A549 (cell line): Measurements from ENCODE around the gene EFEMP2. TPM values are rescaled to one million over a fixed set of nuclear protein-coding genes. Genes with fewer than 3 reads are reported as not detected.

Experiments used
- ATAC-seq, 2 experiments: fragments of 200-7000 bp in 1 of 2; fragments of >200 bp in 1 of 2; cut with Nextera tagmentation in 1 of 2; cut with Tn5 transposase in 1 of 2; 3 replicates each; pipeline versions ENCODE4 v1.8.0 to v1.9.1; 2018 to 2020; ENCODE audit warnings: mild to moderate bottlenecking in 1 of 2, moderate library complexity in 1 of 2
- CTCF ChIA-PET: fragments of 300-600 bp; sonication (Branson Sonifier 250); formaldehyde crosslinking; extraction: SDS; loops from one replicate; lab custom pipeline; 2021; ENCODE audit warnings: antibody characterized with exemption, inconsistent platforms; lab: Yijun Ruan, JAX
- POLR2A ChIA-PET: fragments of 350-600 bp; formaldehyde crosslinking; extraction: SDS; loops from one replicate; lab custom pipeline; 2021; ENCODE audit warnings: antibody characterized with exemption, inconsistent platforms; lab: Yijun Ruan, JAX
- DNase-seq, 2 experiments: peaks; one replicate each; pipeline versions ENCODE4 v3.0.0 to v3.0.0-alpha.2; 2011 to 2016; ENCODE audit warnings: low read depth in 1 of 2, low spot score in 1 of 2
- FAIRE-seq: peaks from 2 replicates; lab custom pipeline; 2011; peaks lifted over from hg19 to GRCh38; lab: Jason Lieb, UNC
- H3K27ac ChIP-seq, 2 experiments: fragments of >200 bp; sonication (Bioruptor Twin); formaldehyde crosslinking; 3 replicates each; pipeline ENCODE4 v1.5.1; 2016 to 2017
- H3K4me1 ChIP-seq: fragments of >200 bp; sonication (Bioruptor Twin); formaldehyde crosslinking; 3 replicates; pipeline ENCODE4 v1.6.1; 2016
- H3K4me2 ChIP-seq: fragments of >200 bp; sonication (Bioruptor Twin); formaldehyde crosslinking; 3 replicates; pipeline ENCODE4 v1.6.1; 2016
- H3K4me3 ChIP-seq: fragments of >200 bp; sonication (Bioruptor Twin); formaldehyde crosslinking; 3 replicates; pipeline ENCODE4 v1.5.1; 2016
- H3K9me3 ChIP-seq: fragments of >200 bp; sonication (Bioruptor Twin); formaldehyde crosslinking; 3 replicates; pipeline ENCODE4 v1.6.1; 2016
- BHLHE40 ChIP-seq: IDR thresholded peaks from 2 replicates; pipeline ENCODE4 v1.6.1; 2012; ENCODE audit warnings: low read depth, low read length, inconsistent platforms
- CBX8 ChIP-seq: fragments of 200-600 bp; sonication (generic); IDR thresholded peaks from 2 replicates; pipeline ENCODE4 v1.6.1; 2016
- CEBPB ChIP-seq, 2 experiments: fragments of >200 bp in 1 of 2; sonication (Bioruptor Twin) in 1 of 2; formaldehyde crosslinking in 1 of 2; IDR thresholded peaks; 2 replicates each; pipeline ENCODE4 v1.6.1; 2012 to 2016
- CHD4 ChIP-seq: fragments of 200-600 bp; sonication (generic); IDR thresholded peaks from 2 replicates; pipeline ENCODE4 v1.6.1; 2016; ENCODE audit warnings: antibody characterized with exemption, mild to moderate bottlenecking, borderline replicate concordance
- FOSB ChIP-seq: fragments of 250-450 bp; sonication (Bioruptor Pico); IDR thresholded peaks from 2 replicates; pipeline ENCODE4 v1.5.0; 2020; ENCODE audit warnings: mild to moderate bottlenecking, moderate library complexity
- FOSL2 ChIP-seq, 2 experiments: fragments of 450-650 bp in 1 of 2; fragments of >200 bp in 1 of 2; sonication (Bioruptor Twin) in 1 of 2; formaldehyde crosslinking; IDR thresholded peaks; 2 replicates each; pipeline versions ENCODE4 v1.5.0 to v1.6.1; 2016 to 2020; ENCODE audit warnings: mild to moderate bottlenecking in 1 of 2, moderate library complexity in 1 of 2
- GATA3 ChIP-seq: IDR thresholded peaks from 2 replicates; pipeline ENCODE4 v1.6.1; 2012; ENCODE audit warnings: borderline replicate concordance
- HOXA7 ChIP-seq: fragments of 250-450 bp; sonication (Bioruptor Pico); IDR thresholded peaks from 2 replicates; pipeline ENCODE4 v1.5.0; 2020; ENCODE audit warnings: mild to moderate bottlenecking, moderate library complexity
- HOXB5 ChIP-seq: fragments of 250-450 bp; sonication (Bioruptor Pico); IDR thresholded peaks from 2 replicates; pipeline ENCODE4 v1.5.0; 2020; ENCODE audit warnings: mild to moderate bottlenecking, moderate library complexity
- JUN ChIP-seq, 2 experiments: fragments of >200 bp; sonication (Bioruptor Twin); formaldehyde crosslinking; IDR thresholded peaks; 2 replicates in 1 of 2; 3 replicates in 1 of 2; pipeline ENCODE4 v1.6.1; 2016 to 2017
- JUNB ChIP-seq: fragments of >200 bp; sonication (Bioruptor Twin); formaldehyde crosslinking; IDR thresholded peaks from 2 replicates; pipeline ENCODE4 v1.6.1; 2016
- MAFK ChIP-seq: fragments of 450-650 bp; IDR thresholded peaks from 2 replicates; pipeline ENCODE4 v1.6.1; 2014; ENCODE audit not compliant: partially characterized antibody
- MAZ ChIP-seq: fragments of 150-350 bp; IDR thresholded peaks from 2 replicates; pipeline ENCODE4 v1.6.1; 2014; ENCODE audit warnings: antibody characterized with exemption, low read depth, low read length, borderline replicate concordance
- NFE2L2 ChIP-seq: fragments of 150-350 bp; conservative IDR thresholded peaks from 2 replicates; pipeline ENCODE4 v1.6.1; 2014; ENCODE audit warnings: low read length
- POLR2A ChIP-seq: IDR thresholded peaks from 2 replicates; pipeline ENCODE4 v1.6.1; 2012; ENCODE audit warnings: mild to moderate bottlenecking, low read length
- POLR2AphosphoS2 ChIP-seq: conservative IDR thresholded peaks from 2 replicates; pipeline ENCODE4 v1.6.1; 2012; ENCODE audit warnings: low read length, improper control_type of control experiment, inconsistent platforms
- RAD21 ChIP-seq, 2 experiments: fragments of >200 bp in 1 of 2; sonication (Bioruptor Twin) in 1 of 2; formaldehyde crosslinking in 1 of 2; IDR thresholded peaks in 1 of 2; conservative IDR thresholded peaks in 1 of 2; 2 replicates in 1 of 2; 3 replicates in 1 of 2; pipeline ENCODE4 v1.6.1; 2012 to 2018; ENCODE audit warnings: inconsistent platforms in 1 of 2
- ZNF302 ChIP-seq: fragments of 250-450 bp; sonication (Bioruptor Pico); IDR thresholded peaks from 2 replicates; pipeline ENCODE4 v1.9.0; 2021; ENCODE audit warnings: inconsistent platforms, mild to moderate bottlenecking, moderate library complexity
- ZSCAN20 ChIP-seq: fragments of 250-450 bp; sonication (Bioruptor Pico); IDR thresholded peaks from 2 replicates; pipeline ENCODE4 v1.8.0; 2022; ENCODE audit warnings: mild to moderate bottlenecking, moderate library complexity
- WGBS: methylation state at CpG from one replicate; pipeline ENCODE4 v1.1.6; 2017; ENCODE audit errors: missing lambda C conversion rate; 5-methylcytosine and 5-hydroxymethylcytosine counted together
- polyA plus RNA-seq, 4 experiments: library from polyadenylated mRNA; depleted of rRNA in 3 of 4; stranded (reverse); fragments of >200 nt; fragmentation: RNase III in 1 of 4; extraction: RNeasy Plus Mini Kit Qiagen cat#74134 plus additional on column Dnase treatment in 1 of 4; gene quantifications; 2 replicates in 3 of 4; 3 replicates in 1 of 4; pipeline ENCODE4 v1.2.3, GENCODE V29; 2011 to 2017
- TF ChIP-seq, protein P1 (sequence below): IDR thresholded peaks from 2 replicates; pipeline ENCODE4 v1.6.1; 2012; ENCODE audit warnings: low read depth, borderline replicate concordance
- TF ChIP-seq, protein P2 (sequence below): fragments of 450-650 bp; IDR thresholded peaks from 2 replicates; pipeline ENCODE4 v1.6.1; 2014; ENCODE audit warnings: antibody characterized with exemption
- TF ChIP-seq, protein P3 (sequence below): fragments of 250-450 bp; sonication (Bioruptor Pico); IDR thresholded peaks from 2 replicates; pipeline ENCODE4 v1.5.0; 2020; ENCODE audit warnings: low read depth, mild to moderate bottlenecking, moderate library complexity
- TF ChIP-seq, protein P4 (sequence below): fragments of >200 bp; sonication (Bioruptor Twin); formaldehyde crosslinking; IDR thresholded peaks from 3 replicates; pipeline ENCODE4 v1.6.1; 2016
- TF ChIP-seq, protein P5 (sequence below): fragments of >200 bp; sonication (Bioruptor Twin); formaldehyde crosslinking; IDR thresholded peaks from 3 replicates; pipeline ENCODE4 v1.5.1; 2016
- TF ChIP-seq, protein P6 (sequence below): fragments of 250-450 bp; sonication (Bioruptor Pico); IDR thresholded peaks from 2 replicates; pipeline ENCODE4 v1.5.0; 2021; ENCODE audit warnings: mild to moderate bottlenecking, moderate library complexity, borderline replicate concordance
- TF ChIP-seq, protein P7 (sequence below): fragments of >200 bp; sonication (Bioruptor Twin); formaldehyde crosslinking; IDR thresholded peaks from 2 replicates; pipeline ENCODE4 v1.6.1; 2016

EFEMP2 gene
- polyA plus RNA-seq, 2 of the 4 experiments (the other 2 are of a cell fraction), result 1.3 to 1.4 TPM

DNA sequence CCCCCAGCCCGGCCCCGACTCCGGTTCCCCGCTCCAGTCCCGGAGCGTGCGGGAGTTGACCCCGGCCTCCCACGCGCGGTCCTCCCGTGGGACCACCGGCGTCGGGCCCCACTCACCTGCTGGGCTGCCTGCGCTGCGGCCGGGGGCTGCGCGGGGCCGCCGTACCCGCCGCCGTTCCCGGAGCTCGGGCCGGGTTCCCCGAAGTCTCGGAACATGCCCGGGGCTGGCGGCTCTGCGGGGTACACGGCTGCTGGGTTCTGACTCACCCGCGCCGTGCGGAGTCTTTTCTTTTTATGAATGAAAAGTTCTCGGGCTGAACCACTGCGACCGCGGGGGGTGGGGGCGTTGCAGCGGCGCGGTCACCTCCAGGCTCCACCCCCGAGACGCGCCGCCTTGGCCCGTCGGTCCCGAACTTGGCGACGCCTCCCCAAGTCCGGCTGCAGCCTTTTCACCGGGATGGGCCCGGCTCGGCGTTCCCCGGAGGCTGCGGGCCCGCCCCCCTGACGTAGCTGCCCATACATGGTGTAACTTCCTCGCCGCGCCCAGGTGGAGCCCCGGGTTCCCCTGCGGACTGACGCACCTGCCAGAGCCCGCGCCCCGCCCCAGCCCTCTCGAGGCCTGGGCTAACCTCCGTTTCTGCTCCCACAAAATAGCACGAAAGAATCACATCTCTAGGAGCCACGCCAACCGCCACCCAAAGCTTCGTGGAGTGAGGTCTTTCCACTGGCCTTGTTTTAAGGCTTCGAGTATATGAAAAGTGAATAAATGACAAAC, 27.7 kb upstream of the EFEMP2 start, which contains the start of gene FOSL1 (continued):
- TF ChIP-seq, protein P1, sequence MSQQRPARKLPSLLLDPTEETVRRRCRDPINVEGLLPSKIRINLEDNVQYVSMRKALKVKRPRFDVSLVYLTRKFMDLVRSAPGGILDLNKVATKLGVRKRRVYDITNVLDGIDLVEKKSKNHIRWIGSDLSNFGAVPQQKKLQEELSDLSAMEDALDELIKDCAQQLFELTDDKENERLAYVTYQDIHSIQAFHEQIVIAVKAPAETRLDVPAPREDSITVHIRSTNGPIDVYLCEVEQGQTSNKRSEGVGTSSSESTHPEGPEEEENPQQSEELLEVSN, result peak; percentile 59; the same call in 1 of the 2 replicates
- TF ChIP-seq, protein P2, sequence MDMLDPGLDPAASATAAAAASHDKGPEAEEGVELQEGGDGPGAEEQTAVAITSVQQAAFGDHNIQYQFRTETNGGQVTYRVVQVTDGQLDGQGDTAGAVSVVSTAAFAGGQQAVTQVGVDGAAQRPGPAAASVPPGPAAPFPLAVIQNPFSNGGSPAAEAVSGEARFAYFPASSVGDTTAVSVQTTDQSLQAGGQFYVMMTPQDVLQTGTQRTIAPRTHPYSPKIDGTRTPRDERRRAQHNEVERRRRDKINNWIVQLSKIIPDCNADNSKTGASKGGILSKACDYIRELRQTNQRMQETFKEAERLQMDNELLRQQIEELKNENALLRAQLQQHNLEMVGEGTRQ, result no peak
- TF ChIP-seq CHD4 (no peak), CBX8 (no peak), POLR2A (peak; percentile 78)
- TF ChIP-seq, protein P3, sequence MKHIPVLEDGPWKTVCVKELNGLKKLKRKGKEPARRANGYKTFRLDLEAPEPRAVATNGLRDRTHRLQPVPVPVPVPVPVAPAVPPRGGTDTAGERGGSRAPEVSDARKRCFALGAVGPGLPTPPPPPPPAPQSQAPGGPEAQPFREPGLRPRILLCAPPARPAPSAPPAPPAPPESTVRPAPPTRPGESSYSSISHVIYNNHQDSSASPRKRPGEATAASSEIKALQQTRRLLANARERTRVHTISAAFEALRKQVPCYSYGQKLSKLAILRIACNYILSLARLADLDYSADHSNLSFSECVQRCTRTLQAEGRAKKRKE (CRISPR knock-in tag), result peak; percentile 59; the same call in 1 of the 2 replicates

DNA sequence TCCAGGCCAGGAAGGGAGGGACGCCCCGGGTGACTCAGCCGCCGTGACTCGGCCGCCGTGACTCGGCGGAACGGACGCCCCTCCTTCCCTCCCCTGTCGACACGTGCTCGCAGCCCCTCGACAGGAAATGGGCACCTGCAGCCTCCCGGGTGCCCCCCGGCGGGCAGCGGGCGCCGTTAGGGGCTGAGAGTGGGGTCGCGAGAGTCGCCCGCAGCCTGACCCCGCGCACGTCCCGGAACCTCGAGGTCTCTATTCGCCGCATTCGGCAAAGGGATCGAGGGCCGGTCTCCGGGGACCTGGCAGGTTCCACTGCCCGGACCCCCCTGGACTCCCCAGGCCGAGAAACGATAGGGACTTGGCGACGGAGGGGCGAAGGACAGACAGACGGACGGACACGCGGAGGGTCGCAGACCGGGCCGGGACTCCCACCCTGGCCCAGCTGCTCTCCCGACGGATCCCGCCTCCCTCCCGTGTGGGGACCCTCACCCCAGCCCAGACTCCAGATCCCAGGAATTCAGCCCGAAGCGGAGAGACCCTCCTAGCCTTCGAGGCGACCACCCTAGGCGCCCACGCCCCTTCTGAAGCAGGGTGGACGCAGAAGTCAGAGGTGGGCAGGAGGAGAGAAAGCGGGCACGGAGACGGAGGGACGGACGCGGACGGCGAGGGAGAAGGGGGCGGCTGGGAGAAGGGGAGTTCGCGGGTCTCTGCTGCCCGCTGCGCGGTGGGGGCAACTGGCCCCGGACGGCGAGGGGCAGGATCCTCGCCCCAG, 26.9 kb upstream of the EFEMP2 start:
- POLR2A ChIA-PET, result interaction anchor here (0.7 to 5.7 kb wide), 9 partner anchors 8 to 164 kb away, joined by 3 to 43 read pairs (median 13); partner anchors contain the start of genes C11orf68, CCDC85B and FIBP
- ATAC-seq (peak; percentile 61 to 68), DNase-seq (peak; percentile 75 to 83), FAIRE-seq (no peak)
- CTCF ChIA-PET, result interaction anchor here (1.1 to 31.6 kb wide), 4 partner anchors 6 to 236 kb away, joined by 3 to 618 read pairs (median 310); partner anchors contain the start of genes C11orf68, CCDC85B, DRAP1 and FIBP
- H3K9me3 ChIP-seq, result no peaks in the 10 kb centered on the region
- under 1% methylated on average over 45 of the region's 78 CpGs for WGBS
- H3K4me3 ChIP-seq, result peak overlapping the region; percentile 93
- peaks cover 59% of the 10 kb centered on the region for H3K4me1 ChIP-seq
- H3K4me2 ChIP-seq, result peak overlapping the region; percentile 90
- H3K27ac ChIP-seq, result peak overlapping the region; percentile 97
- TF ChIP-seq ZNF302 (CRISPR knock-in tag), result no peak
- peak; percentile 93 for TF ChIP-seq MAFK
- no peak for TF ChIP-seq POLR2AphosphoS2
- TF ChIP-seq, protein P1, result peak; percentile 88
- TF ChIP-seq MAZ, result 0 out of 2 replicates have a peak, but pooled peaks have one; percentile 22
- peak; percentile 79 for TF ChIP-seq BHLHE40
- TF ChIP-seq, protein P4, sequence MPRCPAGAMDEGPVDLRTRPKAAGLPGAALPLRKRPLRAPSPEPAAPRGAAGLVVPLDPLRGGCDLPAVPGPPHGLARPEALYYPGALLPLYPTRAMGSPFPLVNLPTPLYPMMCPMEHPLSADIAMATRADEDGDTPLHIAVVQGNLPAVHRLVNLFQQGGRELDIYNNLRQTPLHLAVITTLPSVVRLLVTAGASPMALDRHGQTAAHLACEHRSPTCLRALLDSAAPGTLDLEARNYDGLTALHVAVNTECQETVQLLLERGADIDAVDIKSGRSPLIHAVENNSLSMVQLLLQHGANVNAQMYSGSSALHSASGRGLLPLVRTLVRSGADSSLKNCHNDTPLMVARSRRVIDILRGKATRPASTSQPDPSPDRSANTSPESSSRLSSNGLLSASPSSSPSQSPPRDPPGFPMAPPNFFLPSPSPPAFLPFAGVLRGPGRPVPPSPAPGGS, result no peak
- TF ChIP-seq HOXA7 (CRISPR knock-in tag), result peak; percentile 53; the same call in 1 of the 2 replicates
- no peak for TF ChIP-seq CEBPB (IDR thresholded peaks at IDR 0.05)
- TF ChIP-seq FOSB (CRISPR knock-in tag), result peak; percentile 32; the same call in 1 of the 2 replicates
- TF ChIP-seq JUN (IDR thresholded peaks at IDR 0.05), result peak; percentile 47 to 67; a peak in 4 of 5 replicates
- TF ChIP-seq, protein P5, sequence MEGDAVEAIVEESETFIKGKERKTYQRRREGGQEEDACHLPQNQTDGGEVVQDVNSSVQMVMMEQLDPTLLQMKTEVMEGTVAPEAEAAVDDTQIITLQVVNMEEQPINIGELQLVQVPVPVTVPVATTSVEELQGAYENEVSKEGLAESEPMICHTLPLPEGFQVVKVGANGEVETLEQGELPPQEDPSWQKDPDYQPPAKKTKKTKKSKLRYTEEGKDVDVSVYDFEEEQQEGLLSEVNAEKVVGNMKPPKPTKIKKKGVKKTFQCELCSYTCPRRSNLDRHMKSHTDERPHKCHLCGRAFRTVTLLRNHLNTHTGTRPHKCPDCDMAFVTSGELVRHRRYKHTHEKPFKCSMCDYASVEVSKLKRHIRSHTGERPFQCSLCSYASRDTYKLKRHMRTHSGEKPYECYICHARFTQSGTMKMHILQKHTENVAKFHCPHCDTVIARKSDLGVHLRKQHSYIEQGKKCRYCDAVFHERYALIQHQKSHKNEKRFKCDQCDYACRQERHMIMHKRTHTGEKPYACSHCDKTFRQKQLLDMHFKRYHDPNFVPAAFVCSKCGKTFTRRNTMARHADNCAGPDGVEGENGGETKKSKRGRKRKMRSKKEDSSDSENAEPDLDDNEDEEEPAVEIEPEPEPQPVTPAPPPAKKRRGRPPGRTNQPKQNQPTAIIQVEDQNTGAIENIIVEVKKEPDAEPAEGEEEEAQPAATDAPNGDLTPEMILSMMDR, result no peak; the same call in 2 of the 3 replicates
- TF ChIP-seq, protein P6, sequence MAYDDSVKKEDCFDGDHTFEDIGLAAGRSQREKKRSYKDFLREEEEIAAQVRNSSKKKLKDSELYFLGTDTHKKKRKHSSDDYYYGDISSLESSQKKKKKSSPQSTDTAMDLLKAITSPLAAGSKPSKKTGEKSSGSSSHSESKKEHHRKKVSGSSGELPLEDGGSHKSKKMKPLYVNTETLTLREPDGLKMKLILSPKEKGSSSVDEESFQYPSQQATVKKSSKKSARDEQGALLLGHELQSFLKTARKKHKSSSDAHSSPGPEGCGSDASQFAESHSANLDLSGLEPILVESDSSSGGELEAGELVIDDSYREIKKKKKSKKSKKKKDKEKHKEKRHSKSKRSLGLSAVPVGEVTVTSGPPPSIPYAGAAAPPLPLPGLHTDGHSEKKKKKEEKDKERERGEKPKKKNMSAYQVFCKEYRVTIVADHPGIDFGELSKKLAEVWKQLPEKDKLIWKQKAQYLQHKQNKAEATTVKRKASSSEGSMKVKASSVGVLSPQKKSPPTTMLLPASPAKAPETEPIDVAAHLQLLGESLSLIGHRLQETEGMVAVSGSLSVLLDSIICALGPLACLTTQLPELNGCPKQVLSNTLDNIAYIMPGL (CRISPR knock-in tag), result no peak
- peak; percentile 15; the same call in 1 of the 2 replicates for TF ChIP-seq HOXB5
- TF ChIP-seq GATA3, result 0 out of 2 replicates have a peak, but pooled peaks have one; percentile 47
- TF ChIP-seq ZSCAN20 (CRISPR knock-in tag), result no peak
- TF ChIP-seq, protein P7, sequence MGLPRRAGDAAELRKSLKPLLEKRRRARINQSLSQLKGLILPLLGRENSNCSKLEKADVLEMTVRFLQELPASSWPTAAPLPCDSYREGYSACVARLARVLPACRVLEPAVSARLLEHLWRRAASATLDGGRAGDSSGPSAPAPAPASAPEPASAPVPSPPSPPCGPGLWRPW, result no peak
- peak; percentile 35; the same call in 1 of the 2 replicates for TF ChIP-seq JUNB
- TF ChIP-seq FOSL2 (IDR thresholded peaks at IDR 0.05), result peak; percentile 53
- TF ChIP-seq FOSL2 (CRISPR knock-in tag; IDR thresholded peaks at IDR 0.05), result peak; percentile 93
- TF ChIP-seq RAD21 (conservative IDR thresholded peaks at IDR 0.05 in 1 of 2, IDR thresholded peaks at IDR 0.05 in 1 of 2), result no peak
- TF ChIP-seq NFE2L2, result peak; percentile 83
